Suprapubic skin (tissue), 3 donors: ENCODE measurements around the gene GALNT8.

Experiments
- CTCF ChIP-seq, 2 donors: fragments of 200-600 bp in 1 of 2; fragments of 450-650 bp in 1 of 2; sonication (generic) in 1 of 2; IDR thresholded peaks; one replicate each; pipeline ENCODE4 v1.5.1; 2016 to 2019; ENCODE audit warnings: antibody characterized with exemption in 2 of 2, mild to moderate bottlenecking in 1 of 2, moderate library complexity in 1 of 2
- EP300 ChIP-seq: sonication (generic); formaldehyde crosslinking; IDR thresholded peaks from one replicate; pipeline ENCODE4 v1.6.1; 2017; ENCODE audit warnings: antibody characterized with exemption

- TF ChIP-seq CTCF (IDR thresholded peaks at IDR 0.05) (no peak), EP300 (no peak)
Measured at GRCh38 chr12:4769073-4769472, 48.9 kb downstream of the GALNT8 start.
